ENCODE data around the gene NTMT1. TPM values are rescaled to one million over a fixed set of nuclear protein-coding genes. Genes with fewer than 3 reads are reported as not detected.

Gene NTMT1
- total and polyA plus RNA-seq, 9 of the 15 experiments (the other 6 are each of a cell fraction or from before 2014, with no cell fraction given): 42.1 to 116 (median 74.7) TPM

DNA sequence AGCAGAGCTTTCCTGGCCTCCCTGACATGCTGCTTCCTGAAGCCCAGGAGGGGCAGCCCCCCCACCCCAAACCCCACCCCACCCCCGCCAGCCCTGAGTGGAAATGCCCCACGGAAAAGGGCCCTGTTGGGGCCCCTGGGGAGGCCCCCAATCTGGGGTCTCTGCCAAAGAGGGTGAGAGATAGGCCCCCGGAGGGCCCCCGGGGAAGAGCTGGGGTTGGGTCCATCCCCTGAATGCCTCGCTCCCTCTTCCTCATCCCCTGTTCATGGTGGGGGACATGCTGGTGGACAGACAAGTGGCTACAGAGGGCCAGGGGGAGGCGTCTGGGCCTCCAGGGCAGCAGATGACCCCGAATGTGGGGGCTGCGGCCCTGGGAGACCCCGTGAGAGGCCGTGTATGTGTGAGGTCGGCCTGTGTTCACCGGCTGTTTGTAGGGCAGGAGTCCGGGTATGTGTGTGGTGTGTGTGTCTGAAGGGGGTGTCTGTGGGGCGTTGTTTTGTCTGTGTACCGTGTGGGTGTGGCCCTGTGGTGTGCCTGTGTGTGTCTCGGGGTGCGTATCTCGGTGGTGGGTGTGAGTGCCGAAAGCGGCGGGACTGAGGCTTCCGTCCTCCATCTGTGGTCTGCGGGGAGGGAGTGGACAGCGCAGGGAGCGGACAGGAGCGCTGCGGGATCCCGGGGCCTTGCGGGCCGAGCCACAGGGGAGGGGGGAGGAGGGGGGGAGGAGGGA is 16.3 kb upstream of the NTMT1 start (continued):
- TF ChIP-seq, protein P1, sequence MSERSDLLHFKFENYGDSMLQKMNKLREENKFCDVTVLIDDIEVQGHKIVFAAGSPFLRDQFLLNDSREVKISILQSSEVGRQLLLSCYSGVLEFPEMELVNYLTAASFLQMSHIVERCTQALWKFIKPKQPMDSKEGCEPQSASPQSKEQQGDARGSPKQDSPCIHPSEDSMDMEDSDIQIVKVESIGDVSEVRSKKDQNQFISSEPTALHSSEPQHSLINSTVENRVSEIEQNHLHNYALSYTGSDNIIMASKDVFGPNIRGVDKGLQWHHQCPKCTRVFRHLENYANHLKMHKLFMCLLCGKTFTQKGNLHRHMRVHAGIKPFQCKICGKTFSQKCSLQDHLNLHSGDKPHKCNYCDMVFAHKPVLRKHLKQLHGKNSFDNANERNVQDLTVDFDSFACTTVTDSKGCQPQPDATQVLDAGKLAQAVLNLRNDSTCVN (CRISPR knock-in tag; IDR thresholded peaks at IDR 0.05): 0 out of 2 replicates have a peak, but pooled peaks have one; percentile 14
- TF ChIP-seq, protein P2, sequence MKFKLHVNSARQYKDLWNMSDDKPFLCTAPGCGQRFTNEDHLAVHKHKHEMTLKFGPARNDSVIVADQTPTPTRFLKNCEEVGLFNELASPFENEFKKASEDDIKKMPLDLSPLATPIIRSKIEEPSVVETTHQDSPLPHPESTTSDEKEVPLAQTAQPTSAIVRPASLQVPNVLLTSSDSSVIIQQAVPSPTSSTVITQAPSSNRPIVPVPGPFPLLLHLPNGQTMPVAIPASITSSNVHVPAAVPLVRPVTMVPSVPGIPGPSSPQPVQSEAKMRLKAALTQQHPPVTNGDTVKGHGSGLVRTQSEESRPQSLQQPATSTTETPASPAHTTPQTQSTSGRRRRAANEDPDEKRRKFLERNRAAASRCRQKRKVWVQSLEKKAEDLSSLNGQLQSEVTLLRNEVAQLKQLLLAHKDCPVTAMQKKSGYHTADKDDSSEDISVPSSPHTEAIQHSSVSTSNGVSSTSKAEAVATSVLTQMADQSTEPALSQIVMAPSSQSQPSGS (CRISPR knock-in tag; IDR thresholded peaks at IDR 0.05): no peak
- TF ChIP-seq MAZ (CRISPR knock-in tag; conservative IDR thresholded peaks at IDR 0.05 in 1 of 2, IDR thresholded peaks at IDR 0.05 in 1 of 2): peak in 1 of 2 experiments; percentile 8; a peak in 1 of 4 replicates
- TF ChIP-seq, protein P3, sequence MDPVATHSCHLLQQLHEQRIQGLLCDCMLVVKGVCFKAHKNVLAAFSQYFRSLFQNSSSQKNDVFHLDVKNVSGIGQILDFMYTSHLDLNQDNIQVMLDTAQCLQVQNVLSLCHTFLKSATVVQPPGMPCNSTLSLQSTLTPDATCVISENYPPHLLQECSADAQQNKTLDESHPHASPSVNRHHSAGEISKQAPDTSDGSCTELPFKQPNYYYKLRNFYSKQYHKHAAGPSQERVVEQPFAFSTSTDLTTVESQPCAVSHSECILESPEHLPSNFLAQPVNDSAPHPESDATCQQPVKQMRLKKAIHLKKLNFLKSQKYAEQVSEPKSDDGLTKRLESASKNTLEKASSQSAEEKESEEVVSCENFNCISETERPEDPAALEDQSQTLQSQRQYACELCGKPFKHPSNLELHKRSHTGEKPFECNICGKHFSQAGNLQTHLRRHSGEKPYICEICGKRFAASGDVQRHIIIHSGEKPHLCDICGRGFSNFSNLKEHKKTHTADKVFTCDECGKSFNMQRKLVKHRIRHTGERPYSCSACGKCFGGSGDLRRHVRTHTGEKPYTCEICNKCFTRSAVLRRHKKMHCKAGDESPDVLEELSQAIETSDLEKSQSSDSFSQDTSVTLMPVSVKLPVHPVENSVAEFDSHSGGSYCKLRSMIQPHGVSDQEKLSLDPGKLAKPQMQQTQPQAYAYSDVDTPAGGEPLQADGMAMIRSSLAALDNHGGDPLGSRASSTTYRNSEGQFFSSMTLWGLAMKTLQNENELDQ (CRISPR knock-in tag; IDR thresholded peaks at IDR 0.05; ENCODE audit: borderline replicate concordance): no peak
- TF ChIP-seq CBFA2T2 (conservative IDR thresholded peaks at IDR 0.05): no peak
- TF ChIP-seq, protein P4, sequence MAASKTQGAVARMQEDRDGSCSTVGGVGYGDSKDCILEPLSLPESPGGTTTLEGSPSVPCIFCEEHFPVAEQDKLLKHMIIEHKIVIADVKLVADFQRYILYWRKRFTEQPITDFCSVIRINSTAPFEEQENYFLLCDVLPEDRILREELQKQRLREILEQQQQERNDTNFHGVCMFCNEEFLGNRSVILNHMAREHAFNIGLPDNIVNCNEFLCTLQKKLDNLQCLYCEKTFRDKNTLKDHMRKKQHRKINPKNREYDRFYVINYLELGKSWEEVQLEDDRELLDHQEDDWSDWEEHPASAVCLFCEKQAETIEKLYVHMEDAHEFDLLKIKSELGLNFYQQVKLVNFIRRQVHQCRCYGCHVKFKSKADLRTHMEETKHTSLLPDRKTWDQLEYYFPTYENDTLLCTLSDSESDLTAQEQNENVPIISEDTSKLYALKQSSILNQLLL (CRISPR knock-in tag; IDR thresholded peaks at IDR 0.05; ENCODE audit: borderline replicate concordance): no peak
- TF ChIP-seq GATAD2A (IDR thresholded peaks at IDR 0.05): peak; percentile 26; the same call in 1 of the 2 replicates
- no peak for TF ChIP-seq ZNF133 (CRISPR knock-in tag; IDR thresholded peaks at IDR 0.05)
- TF ChIP-seq DPF2 (IDR thresholded peaks at IDR 0.05): peak; percentile 50; the same call in 1 of the 2 replicates
- TF ChIP-seq MECOM (CRISPR knock-in tag; IDR thresholded peaks at IDR 0.05): no peak
- no peak for TF ChIP-seq CREB1 (IDR thresholded peaks at IDR 0.05)
- TF ChIP-seq CREB1 (CRISPR knock-in tag; IDR thresholded peaks at IDR 0.05): no peak
- TF ChIP-seq TEAD4 (IDR thresholded peaks at IDR 0.05; ENCODE audit: low read length): no peak
- TF ChIP-seq TEAD4 (CRISPR knock-in tag; IDR thresholded peaks at IDR 0.05; ENCODE audit: borderline replicate concordance): no peak
- TF ChIP-seq MTA1 (IDR thresholded peaks at IDR 0.05; ENCODE audit: borderline replicate concordance): peak; percentile 67; the same call in 1 of the 2 replicates
- no peak for TF ChIP-seq ELF1 (tag; IDR thresholded peaks at IDR 0.05)
- no peak for TF ChIP-seq TSC22D4 (tag; IDR thresholded peaks at IDR 0.05)
- 0 out of 2 replicates have a peak, but pooled peaks have one; percentile 38 for TF ChIP-seq HLTF (IDR thresholded peaks at IDR 0.05)
- TF ChIP-seq STAT5A (IDR thresholded peaks at IDR 0.05; ENCODE audit: borderline replicate concordance, low read length): no peak
- TF ChIP-seq SOX6 (IDR thresholded peaks at IDR 0.05): no peak
- no peak for TF ChIP-seq ZKSCAN1 (IDR thresholded peaks at IDR 0.05; ENCODE audit: low read depth, low read length)

Measured in K562 (cell line).